Neural progenitor cell (in vitro differentiated cells): ENCODE results near the gene AGPS.

Source experiments
- EZH2 ChIP-seq: fragments of 200-600 bp; sonication (generic); IDR thresholded peaks from 2 replicates; pipeline ENCODE4 v1.6.1; 2017; ENCODE audit warnings: antibody characterized with exemption, mild to moderate bottlenecking, moderate library complexity
- EZH2phosphoT487 ChIP-seq: fragments of 200-600 bp; sonication (generic); IDR thresholded peaks from 2 replicates; pipeline ENCODE4 v1.6.1; 2017; ENCODE audit warnings: antibody characterized with exemption
- TF ChIP-seq, protein P1 (sequence below): fragments of 200-600 bp; sonication (generic); IDR thresholded peaks from 2 replicates; pipeline ENCODE4 v1.5.1; 2017; ENCODE audit warnings: antibody characterized with exemption, mild to moderate bottlenecking

GRCh38 chr2:177430411-177430810, 37.8 kb downstream of the AGPS start:
- TF ChIP-seq, protein P1, sequence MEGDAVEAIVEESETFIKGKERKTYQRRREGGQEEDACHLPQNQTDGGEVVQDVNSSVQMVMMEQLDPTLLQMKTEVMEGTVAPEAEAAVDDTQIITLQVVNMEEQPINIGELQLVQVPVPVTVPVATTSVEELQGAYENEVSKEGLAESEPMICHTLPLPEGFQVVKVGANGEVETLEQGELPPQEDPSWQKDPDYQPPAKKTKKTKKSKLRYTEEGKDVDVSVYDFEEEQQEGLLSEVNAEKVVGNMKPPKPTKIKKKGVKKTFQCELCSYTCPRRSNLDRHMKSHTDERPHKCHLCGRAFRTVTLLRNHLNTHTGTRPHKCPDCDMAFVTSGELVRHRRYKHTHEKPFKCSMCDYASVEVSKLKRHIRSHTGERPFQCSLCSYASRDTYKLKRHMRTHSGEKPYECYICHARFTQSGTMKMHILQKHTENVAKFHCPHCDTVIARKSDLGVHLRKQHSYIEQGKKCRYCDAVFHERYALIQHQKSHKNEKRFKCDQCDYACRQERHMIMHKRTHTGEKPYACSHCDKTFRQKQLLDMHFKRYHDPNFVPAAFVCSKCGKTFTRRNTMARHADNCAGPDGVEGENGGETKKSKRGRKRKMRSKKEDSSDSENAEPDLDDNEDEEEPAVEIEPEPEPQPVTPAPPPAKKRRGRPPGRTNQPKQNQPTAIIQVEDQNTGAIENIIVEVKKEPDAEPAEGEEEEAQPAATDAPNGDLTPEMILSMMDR: no peak
- TF ChIP-seq EZH2: no peak
- no peak for TF ChIP-seq EZH2phosphoT487
